ENCODE results near the gene TMEM100. TPM values are rescaled to one million over a fixed set of nuclear protein-coding genes. Genes with fewer than 3 reads are reported as not detected.

Gene TMEM100
- total and polyA plus RNA-seq, 10 of the 15 experiments (the other 5 are each of a cell fraction or from before 2014, with no cell fraction given): not detected

DNA sequence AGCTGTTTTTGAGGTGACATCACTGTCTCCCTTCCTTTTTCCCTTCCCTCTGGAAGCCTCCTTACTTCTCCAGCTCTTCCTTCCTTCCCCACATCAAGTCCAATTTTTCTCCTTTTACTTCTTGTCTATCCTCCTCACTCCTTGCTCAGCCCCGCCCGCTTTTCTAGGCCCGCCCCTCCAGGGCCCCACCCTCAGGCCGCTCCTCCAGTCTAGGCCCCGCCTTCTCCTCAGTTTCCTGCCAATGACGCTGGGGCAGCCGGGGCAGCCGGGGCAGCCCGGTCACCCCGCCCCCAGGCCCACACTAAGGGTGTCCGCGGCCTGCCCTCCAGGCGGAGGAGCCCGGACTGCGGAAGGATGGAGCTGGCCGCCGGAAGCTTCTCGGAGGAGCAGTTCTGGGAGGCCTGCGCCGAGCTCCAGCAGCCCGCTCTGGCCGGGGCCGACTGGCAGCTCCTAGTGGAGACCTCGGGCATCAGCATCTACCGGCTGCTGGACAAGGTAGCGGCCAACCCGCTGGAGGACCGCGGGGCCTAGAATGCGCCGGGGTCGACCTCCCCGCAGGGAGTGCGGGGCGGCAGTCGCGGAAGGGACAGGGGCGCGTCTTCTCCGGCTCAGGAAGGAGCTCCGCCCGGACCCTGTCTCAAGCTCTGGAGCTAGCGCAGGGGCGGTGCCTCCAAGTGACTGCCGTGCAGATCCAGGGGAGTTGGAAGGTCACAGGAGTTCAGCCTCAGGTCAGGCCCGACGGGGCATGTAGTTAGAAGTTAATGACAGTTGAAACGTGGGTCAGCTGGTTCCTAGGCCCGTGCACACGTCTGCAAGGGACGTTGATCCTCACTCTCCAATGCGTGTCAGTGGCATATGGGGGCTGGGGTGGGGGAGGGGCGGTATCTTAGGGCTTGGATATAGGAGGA lies 28.3 kb upstream of the TMEM100 start, which contains the start of gene PCTP (continued):
- TF ChIP-seq MAX (IDR thresholded peaks at IDR 0.05; ENCODE audit: low read depth, low read length): 0 out of 2 replicates have a peak, but pooled peaks have one; percentile 32
- no peak for TF ChIP-seq EED (IDR thresholded peaks at IDR 0.05; ENCODE audit: low read depth)
- TF ChIP-seq POLR2AphosphoS5 (IDR thresholded peaks at IDR 0.05; ENCODE audit: low read length): peak; percentile 61; the same call in 1 of the 2 replicates
- peak; percentile 29 for TF ChIP-seq SMARCA5 (IDR thresholded peaks at IDR 0.05)
- peak; percentile 37; the same call in 1 of the 2 replicates for TF ChIP-seq TAF1 (IDR thresholded peaks at IDR 0.05; ENCODE audit: borderline replicate concordance, low read depth, low read length)
- no peak for TF ChIP-seq CBX5 (IDR thresholded peaks at IDR 0.05; ENCODE audit: low read depth)
- 0 out of 2 replicates have a peak, but pooled peaks have one; percentile 37 for TF ChIP-seq ZNF207 (IDR thresholded peaks at IDR 0.05; ENCODE audit: borderline replicate concordance)
- peak; percentile 61; the same call in 1 of the 2 replicates for TF ChIP-seq GABPA (IDR thresholded peaks at IDR 0.05; ENCODE audit: low read depth)
- TF ChIP-seq NBN (IDR thresholded peaks at IDR 0.05): 0 out of 2 replicates have a peak, but pooled peaks have one; percentile 27
- TF ChIP-seq, protein P1, sequence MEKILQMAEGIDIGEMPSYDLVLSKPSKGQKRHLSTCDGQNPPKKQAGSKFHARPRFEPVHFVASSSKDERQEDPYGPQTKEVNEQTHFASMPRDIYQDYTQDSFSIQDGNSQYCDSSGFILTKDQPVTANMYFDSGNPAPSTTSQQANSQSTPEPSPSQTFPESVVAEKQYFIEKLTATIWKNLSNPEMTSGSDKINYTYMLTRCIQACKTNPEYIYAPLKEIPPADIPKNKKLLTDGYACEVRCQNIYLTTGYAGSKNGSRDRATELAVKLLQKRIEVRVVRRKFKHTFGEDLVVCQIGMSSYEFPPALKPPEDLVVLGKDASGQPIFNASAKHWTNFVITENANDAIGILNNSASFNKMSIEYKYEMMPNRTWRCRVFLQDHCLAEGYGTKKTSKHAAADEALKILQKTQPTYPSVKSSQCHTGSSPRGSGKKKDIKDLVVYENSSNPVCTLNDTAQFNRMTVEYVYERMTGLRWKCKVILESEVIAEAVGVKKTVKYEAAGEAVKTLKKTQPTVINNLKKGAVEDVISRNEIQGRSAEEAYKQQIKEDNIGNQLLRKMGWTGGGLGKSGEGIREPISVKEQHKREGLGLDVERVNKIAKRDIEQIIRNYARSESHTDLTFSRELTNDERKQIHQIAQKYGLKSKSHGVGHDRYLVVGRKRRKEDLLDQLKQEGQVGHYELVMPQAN (conservative IDR thresholded peaks at IDR 0.05): 0 out of 2 replicates have a peak, but pooled peaks have one; percentile 29
- 0 out of 2 replicates have a peak, but pooled peaks have one; percentile 13 for TF ChIP-seq NR2C1 (IDR thresholded peaks at IDR 0.05)
- TF ChIP-seq IKZF1 (conservative IDR thresholded peaks at IDR 0.05): peak; percentile 56
- no peak for TF ChIP-seq SRF (IDR thresholded peaks at IDR 0.05; ENCODE audit: low read depth in 2 of 2, low read length in 2 of 2)
- TF ChIP-seq TBL1XR1 (IDR thresholded peaks at IDR 0.05; ENCODE audit: low read depth, low read length): peak; percentile 23; the same call in 1 of the 2 replicates
- peak; percentile 77 for TF ChIP-seq POLR2A (IDR thresholded peaks at IDR 0.05; ENCODE audit: low read depth, low read length)
- TF ChIP-seq, protein P2, sequence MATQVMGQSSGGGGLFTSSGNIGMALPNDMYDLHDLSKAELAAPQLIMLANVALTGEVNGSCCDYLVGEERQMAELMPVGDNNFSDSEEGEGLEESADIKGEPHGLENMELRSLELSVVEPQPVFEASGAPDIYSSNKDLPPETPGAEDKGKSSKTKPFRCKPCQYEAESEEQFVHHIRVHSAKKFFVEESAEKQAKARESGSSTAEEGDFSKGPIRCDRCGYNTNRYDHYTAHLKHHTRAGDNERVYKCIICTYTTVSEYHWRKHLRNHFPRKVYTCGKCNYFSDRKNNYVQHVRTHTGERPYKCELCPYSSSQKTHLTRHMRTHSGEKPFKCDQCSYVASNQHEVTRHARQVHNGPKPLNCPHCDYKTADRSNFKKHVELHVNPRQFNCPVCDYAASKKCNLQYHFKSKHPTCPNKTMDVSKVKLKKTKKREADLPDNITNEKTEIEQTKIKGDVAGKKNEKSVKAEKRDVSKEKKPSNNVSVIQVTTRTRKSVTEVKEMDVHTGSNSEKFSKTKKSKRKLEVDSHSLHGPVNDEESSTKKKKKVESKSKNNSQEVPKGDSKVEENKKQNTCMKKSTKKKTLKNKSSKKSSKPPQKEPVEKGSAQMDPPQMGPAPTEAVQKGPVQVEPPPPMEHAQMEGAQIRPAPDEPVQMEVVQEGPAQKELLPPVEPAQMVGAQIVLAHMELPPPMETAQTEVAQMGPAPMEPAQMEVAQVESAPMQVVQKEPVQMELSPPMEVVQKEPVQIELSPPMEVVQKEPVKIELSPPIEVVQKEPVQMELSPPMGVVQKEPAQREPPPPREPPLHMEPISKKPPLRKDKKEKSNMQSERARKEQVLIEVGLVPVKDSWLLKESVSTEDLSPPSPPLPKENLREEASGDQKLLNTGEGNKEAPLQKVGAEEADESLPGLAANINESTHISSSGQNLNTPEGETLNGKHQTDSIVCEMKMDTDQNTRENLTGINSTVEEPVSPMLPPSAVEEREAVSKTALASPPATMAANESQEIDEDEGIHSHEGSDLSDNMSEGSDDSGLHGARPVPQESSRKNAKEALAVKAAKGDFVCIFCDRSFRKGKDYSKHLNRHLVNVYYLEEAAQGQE (IDR thresholded peaks at IDR 0.05; ENCODE audit: low read depth, low read length): no peak
- TF ChIP-seq IRF5 (IDR thresholded peaks at IDR 0.05; ENCODE audit: borderline replicate concordance): no peak
- TF ChIP-seq HCFC1 (IDR thresholded peaks at IDR 0.05; ENCODE audit: low read length): peak; percentile 14
- TF ChIP-seq LARP7 (IDR thresholded peaks at IDR 0.05): peak; percentile 65; the same call in 1 of the 2 replicates
- TF ChIP-seq ZBTB4 (CRISPR knock-in tag; IDR thresholded peaks at IDR 0.05): no peak

All from GM12878 (cell line).